DMS114 treated with DMSO at 0.1 percent for 48 hours (cell line): ENCODE measurements around the gene PRSS23.
"Not testable (repeated sequence)": the region's sequence is repeated elsewhere in the genome, so short reads cannot be mapped to it uniquely, and the experiment has no call there.

Experiments
- DNase-seq: peaks from one replicate; lab custom pipeline; 2025; ENCODE audit not compliant: unreplicated experiment; lab: John Stamatoyannopoulos, UW

Gene PRSS23, protein sequence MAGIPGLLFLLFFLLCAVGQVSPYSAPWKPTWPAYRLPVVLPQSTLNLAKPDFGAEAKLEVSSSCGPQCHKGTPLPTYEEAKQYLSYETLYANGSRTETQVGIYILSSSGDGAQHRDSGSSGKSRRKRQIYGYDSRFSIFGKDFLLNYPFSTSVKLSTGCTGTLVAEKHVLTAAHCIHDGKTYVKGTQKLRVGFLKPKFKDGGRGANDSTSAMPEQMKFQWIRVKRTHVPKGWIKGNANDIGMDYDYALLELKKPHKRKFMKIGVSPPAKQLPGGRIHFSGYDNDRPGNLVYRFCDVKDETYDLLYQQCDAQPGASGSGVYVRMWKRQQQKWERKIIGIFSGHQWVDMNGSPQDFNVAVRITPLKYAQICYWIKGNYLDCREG

DNA sequence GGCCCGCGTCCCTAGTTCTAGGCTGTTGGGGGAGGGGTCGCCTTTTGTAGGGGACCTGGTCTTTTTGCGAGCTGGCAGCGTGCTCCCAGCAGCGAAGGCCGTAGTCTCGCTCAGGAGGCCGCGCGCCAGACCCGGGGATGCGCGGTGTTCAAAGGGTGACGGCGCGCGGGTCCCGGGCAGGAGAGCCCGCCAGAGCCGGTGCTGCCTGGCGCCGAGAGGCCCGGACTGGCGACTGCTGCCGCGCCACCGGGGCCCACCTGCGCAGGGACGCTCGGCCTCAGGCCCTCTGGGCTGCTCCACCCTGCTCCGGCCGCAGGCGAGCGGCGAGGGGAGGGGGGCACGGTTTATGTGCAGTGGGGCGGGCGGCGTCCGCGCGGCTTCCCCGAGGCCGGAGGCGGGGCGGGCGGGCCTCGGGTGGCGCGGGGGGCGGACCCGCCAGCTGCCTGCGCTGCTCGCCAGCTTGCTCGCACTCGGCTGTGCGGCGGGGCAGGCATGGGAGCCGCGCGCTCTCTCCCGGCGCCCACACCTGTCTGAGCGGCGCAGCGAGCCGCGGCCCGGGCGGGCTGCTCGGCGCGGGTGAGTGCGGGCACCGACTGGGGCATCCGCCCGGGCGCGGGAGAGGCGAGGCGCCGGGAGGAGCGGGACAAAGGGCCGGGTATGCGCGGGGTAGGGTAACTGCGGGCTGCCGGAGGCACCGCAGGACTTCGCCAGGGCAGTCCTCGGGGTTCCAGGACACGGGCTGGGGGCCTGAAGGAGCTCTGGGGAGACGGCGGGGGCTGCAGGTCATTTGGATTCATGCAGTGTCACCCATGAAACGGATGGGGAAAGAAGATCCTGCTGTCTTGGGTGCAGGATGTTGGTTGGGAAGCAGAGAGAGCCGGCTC is at the start of gene PRSS23:
PRSS23 (plus strand) TSS at position 467 of the 884 bp plus-strand sequence. CDS start 7,102 bp downstream, outside the sequence.
- no peak for DNase-seq

DNA sequence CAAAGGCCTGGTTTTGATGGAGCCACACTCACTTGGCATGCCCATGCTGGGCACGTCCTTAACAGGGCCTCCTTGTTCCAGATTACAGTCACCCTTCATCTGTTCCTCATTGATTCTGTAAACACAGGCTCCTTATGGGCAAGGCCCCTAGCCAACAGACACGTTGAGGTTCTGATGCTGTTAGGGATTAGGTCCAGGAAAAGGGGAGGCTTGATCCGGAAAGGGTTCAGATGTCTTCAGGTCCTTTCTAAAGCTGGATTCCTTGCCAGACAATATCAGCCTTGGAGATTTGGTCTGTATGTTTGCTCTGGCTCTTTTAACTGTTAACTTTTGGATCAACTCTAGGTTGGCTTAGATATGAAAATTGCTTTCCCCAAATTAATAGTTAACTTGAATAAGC is 46.9 kb upstream of the PRSS23 start:
- no peak for DNase-seq

DNA sequence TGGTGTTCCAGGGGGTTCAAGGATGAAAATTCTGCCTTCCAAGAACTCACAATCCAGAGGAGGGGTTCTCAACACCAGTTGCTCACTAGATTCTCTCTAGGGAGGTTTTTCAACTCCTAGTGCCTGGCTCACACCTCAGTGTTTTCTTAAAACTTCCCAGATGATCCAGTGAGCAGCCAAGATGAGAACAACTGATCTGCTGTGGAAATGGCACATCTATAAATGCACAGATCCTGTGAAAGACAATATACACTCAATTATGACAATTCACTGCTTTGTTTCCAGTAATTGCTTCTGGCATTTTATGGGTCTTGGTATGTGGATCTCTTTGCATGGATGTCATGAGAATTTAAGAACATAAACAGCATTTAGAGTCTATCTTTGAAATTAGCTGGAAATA is 45.2 kb upstream of the PRSS23 start:
- DNase-seq = no peak

DNA sequence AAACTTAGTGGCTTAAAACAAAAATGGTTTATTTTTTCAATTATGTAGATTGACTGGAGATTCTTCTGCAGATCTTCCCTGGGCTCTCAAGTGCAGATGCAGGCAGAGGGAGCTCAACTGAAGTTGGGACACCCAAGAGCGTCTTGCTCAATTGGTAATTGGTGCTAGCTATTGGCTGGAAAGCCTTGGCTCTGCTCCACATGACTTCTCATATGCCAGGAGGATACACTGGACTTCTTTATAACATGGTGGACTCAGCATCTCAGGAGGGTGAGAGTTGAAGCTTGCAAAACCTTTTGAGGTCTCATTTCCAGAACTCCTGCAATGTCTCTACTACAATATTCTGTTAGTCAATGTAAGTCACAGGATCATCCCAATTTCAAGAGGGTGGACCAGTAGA is 42.2 kb upstream of the PRSS23 start:
- DNase-seq = no peak

DNA sequence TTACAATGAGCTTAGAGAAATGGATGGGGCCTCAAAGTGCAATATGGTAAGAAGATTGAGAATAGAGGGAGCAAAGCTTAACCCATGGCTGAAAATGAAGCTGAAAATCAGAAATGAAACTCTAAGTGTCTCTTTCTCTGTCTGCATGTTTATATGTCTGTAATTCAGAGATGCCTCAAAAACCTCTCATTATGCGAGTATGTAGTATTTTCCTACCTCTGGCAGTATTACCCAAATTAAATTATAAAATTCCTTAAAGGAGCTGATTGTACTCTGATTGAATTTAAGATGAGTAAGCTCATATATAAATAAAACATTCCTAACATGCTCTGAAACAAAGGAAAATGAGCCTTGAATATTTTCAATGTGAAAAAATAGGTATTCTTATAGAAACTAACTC is 39.8 kb upstream of the PRSS23 start:
- DNase-seq = no peak

DNA sequence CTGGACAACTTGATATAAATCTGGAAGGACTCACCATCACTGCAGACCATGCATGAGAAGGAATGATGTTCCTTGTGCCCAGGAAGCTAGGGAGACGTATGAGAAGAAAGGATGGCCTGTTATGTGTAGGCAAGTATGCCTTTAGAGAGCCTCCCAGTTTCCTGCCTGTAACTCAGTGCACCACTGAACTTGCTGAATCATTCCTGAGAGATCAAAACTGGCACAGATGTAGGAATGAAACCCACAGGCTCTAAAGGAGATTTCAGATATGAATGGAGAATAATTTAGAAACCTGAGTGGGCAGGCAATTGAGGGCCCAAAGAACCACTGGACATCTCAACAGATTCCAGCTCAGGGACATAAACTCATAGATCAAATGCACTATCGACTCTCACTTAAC is 38.4 kb upstream of the PRSS23 start:
- no peak for DNase-seq

DNA sequence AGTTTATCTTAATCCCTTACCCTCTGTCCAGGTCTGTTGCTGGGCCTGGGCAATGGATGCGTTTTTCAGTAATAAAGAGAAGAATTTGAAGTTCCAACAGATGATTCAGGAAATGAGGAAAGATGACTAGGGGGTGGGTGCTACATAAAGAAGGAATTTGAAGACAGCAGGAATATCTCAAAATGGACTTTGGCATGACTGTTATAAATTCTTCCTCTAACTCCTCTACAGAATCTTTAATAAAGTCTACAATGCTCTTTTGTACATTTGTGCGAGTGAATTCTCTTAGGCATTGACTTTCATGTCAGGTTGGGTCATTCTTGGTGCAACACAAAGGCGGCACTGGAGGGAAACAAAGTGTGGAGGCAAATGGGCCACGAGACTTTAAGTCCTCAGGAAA is 35.1 kb upstream of the PRSS23 start:
- no peak for DNase-seq

DNA sequence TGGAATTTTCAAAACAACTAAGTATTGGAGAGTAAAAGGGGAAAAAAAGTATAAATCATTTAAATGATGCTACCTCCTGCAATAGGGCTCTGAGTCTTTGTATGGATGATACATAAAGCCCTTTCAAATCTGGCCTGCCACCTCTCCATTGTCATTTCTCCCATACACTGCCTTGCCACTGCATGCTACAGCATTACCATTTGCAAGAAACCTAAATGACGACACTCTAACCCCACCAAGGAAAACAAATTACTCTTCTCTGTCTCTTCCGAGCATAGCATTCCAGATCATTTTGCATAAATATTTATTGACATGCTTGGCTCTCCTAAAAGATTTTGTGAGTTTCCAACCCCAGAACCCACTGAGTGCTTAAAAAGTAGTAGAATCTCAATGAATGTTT is 34.5 kb upstream of the PRSS23 start:
- no peak for DNase-seq

DNA sequence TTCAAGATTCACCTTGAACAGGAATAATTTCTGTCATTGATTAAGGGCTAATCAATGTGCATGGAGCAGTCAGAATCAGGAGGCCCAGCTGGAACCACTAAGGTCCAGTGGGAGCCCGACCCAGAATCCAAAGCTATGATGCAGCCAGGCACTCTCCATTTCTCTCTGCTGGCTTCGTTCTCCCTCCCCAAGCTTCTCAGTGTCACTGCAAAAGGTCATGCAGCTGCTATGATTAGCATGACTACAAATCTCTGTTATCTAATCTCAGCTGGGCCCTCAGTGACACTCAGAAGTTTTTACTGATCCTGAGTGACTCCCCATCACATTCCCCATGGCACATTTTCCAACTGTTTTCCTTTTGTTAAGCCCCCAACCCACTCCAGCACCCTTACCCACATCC is 31.1 kb upstream of the PRSS23 start:
- DNase-seq = no peak

DNA sequence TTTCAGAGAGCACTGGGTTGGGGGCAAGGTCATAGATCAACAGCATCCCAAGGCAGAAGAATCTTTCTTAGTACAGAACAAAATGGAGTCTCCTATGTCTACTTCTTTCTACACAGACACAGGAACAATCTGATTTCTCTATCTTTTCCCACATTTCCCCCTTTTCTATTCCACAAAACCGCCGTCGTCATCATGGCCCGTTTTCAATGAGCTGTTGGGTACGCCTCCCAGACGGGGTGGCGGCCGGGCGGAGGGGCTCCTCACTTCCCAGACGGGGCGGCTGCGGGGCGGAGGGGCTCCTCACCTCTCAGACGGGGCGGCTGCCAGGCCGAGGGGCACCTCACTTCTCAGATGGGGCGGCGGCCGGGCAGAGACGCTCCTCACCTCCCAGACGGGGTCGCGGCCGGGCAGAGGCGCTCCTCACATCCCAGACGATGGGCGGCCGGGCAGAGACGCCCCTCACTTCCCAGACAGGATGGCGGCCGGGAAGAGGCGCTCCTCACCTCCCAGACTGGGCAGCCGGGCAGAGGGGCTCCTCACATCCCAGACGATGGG is 29.8 kb upstream of the PRSS23 start:
- not testable (repeated sequence) for DNase-seq

DNA sequence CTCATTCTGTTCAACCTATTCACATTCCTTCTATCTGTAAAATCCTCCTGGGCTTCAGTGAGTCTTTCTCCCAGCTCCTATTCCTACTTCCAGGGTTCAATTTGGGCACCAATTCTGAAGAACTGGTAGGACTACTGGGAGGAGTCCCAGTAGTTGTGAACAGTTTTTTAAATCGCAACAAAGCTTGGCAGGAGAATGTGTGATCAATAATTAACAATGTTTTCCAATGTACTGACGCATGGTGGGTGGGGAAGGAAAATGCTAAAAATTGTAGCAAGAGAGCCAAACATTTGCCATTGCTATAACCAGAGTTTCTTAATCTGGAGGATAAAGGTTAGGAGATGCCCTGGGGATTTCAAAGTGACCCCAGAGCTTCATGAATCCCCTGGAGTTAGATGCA is 27.3 kb upstream of the PRSS23 start:
- DNase-seq = no peak

DNA sequence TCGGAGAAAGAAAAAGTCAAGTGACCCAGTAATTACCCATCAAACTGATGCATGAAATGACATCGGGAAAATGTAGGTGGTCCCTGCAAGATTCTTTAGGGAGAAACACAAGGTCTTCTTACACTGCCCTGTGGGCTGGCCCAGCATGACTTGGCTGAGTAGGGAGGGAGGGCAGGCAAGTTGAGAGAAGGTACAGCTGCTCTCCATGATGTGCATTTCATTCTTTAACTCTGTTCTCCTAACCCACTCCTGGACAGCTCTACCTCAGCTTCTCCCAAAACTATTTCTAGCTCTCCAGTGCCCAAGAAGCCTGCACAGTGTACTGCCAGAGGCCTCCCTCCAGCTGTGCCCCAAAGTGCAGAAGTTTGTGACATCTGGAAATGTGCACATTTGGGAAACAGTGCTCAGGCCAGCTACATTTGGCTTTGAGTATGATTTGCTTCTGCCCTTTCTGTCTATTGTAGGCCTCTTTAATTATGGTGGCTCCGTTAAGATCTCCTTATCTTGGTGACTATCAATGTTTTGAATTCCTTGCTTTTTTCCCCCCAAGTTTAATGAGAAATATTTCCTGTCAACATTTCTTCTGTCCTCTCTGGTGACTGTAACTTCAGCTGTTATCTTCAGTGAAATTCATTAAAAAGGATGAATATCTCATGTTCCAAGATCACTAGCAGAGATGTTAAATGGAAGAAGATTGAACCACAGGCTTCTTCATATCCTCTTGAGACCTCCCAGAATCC is 26.7 kb upstream of the PRSS23 start:
- no peak for DNase-seq

DNA sequence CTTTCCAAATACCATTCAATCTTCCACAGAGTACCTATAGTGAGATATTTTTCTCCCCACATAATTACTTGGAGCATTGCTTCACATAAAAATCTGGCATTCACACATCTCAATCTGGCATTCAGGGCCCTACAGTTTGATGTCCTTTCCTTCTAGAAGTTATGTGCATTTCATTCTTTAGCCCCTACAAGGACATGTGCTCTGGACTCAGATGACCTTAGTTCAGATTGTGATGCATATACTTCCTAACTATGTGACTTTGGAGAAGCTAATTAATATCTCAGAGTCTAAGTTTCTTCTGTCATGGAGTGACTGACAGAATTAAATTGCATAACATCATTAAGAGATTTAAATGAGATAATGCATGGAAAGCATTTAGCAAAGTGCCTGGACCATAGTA is 25.9 kb upstream of the PRSS23 start:
- DNase-seq = no peak

DNA sequence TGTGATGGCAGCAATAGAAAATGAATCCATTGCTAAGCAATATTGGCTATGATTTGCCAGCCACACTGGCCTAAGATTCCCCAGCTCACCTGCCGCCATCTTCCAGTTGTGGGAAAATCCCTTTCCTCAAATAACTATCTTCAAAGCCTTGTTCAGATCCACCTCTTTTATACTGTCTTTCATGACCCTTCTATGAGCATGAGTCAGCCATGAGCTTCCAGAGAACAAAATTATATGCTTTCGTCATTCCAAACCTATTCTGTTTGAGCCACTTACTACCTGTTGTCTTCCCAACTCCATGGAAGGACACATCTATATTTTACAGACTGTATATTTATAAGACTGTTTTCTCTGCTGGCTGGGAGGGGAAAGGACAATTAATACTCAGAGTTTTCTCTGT is 25.0 kb upstream of the PRSS23 start:
- DNase-seq = no peak

DNA sequence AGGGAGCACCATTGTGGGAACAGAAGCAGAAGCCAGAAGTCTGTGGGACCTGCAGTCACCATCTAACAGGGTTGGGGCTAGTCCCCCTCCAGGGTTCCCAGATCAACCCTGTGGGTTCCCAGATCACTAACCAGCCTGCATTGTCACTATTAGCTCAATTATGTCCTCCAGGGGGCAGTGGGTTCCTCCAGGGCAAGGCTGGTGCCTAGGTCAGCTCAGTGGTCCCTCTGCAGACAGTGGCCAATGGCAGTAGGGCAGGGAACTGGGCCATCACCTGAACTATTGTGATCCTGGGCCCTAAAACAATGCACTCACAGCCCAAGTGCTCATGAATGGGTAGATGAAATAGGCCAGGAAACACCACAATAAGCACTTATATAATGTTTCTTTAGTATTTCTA is 18.8 kb upstream of the PRSS23 start:
- DNase-seq = no peak

DNA sequence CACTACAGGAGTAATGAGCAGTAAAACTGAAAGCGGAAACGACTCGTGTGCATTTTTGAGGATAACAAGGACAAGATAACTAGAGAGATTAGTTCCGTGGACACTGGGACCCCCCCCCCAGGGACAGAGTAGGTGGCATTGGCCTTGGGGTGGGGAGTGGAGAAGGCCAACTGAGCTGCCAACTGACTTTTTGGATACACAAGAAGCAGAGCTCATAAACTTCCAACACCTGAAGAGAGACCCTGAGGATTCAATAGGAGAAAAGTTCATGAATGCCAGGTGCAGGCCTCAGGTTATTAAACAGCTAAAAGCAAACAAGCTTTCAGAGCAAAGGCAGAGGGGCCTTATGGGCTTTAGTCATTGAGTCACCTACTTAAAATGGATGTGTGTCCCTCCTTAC is 17.6 kb upstream of the PRSS23 start:
- no peak for DNase-seq

DNA sequence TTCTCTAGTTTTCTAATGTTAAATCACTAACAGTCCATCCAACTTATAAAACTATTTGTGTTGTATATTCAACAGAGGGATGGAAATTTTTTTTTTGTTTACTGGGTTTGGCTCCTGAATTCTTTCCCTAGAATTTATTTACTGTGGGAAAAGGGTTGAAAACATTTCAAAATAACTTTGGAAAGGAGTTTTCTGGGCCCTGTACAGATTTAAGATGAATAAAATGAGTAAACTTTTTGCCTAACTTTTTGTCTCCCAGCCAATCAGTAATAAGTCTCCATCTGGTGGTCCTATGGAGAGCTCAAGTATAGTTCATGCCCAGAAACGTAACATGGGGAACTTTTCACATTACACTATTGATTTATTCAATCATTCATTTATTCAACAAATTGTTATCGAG is 16.7 kb upstream of the PRSS23 start:
- DNase-seq = no peak

DNA sequence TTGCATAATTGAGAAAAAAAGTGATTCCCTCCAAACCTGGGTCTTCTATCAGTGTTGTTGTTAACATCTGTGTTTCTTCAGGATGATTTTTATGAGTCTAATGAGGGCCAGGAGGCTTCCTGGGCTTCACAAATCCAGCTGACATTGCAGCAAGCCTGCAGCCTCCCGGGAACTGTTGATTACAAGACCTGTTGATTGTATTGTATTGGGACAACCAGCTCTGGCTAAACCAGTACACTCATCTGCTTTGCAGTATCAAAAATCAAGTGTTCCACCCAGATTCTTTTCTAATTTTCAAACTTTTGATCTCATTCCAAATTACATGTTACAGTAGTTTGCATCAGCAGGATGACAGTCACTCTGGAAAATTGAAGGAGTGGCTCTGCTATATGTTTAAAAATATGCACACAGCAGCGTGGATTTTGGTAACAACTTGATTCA is 16.1 kb upstream of the PRSS23 start:
- no peak for DNase-seq

DNA sequence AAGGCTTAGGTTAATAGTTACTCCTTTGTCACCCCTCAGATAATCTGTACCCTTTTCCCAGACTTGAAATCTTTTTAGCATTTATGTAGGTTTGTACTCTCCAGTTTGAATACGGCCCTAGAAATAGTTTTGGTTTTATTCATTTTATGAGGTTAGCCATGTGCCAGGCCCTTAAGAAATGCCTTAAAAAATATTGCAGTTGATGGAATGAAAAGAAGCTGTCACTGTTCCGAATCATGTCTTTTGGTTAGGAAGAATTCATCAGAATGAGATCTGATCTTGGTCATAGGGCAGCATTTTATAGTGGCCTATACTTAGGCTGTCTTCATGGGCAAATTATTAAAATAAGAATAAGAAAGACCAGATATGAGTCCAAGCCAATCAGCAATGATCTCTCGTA is 14.8 kb upstream of the PRSS23 start:
- DNase-seq = no peak

DNA sequence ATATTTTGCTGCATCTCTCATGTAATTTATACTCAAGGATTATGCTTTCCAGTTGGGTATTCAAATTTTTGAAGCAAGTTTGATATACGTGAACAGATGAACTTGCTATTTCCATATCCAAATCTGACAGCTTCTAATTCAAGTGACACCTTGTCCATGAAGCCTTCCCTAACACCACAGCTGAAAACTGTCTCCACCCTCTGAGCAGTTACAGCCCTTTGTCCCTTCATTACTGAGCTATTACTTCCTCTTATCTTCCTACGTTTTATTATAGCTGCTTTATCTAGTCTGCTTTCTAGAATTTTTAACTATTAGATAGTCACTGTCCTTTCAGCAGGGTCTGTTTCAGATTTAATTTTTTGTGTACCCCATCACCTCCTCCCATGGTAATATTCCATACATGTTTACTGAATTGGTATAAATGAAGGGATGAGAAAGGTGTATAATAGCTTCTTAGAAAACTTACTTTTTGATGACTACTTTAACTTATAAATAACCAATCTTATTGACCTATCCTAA is 13.3 kb upstream of the PRSS23 start:
- no peak for DNase-seq

DNA sequence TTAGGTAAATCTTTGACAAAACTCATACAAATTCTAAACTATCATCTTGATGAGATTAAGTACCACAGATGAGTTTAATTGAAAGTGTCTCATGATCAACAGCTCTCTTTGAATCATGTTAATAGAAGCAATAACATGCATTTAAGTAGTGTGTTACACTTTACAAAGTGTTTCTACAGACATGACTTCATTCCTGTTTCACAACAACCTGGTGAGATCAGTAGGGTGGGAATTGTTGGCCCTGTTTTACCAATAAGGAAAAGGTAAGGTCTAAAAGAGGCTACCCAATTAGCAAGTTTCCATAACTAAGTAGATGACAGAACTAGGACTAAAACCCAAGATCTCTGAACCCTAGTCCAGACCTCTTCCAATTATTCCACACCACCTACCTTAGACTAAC is 12.7 kb upstream of the PRSS23 start:
- DNase-seq = no peak
